Heart right ventricle (tissue), 16 donors: ENCODE data around the gene AUTS2. TPM values are rescaled to one million over a fixed set of nuclear protein-coding genes. Genes with fewer than 3 reads are reported as not detected.

Experiments
- ATAC-seq, 8 donors: fragments of 200-7000 bp; cut with Tn5 transposase; one replicate each; pipeline ENCODE4 v1.9.1; 2020; ENCODE audit warnings: mild to moderate bottlenecking in 8 of 8, moderate library complexity in 8 of 8, moderate number of reproducible peaks in 1 of 8
- DNase-seq, 2 donors: peaks; one replicate each; pipeline ENCODE4 v3.0.0-alpha.2; 2020
- H3K27ac ChIP-seq, 10 donors: fragments of 200-600 bp; sonication (generic) in 2 of 10; one replicate each; pipeline versions ENCODE4 v1.5.0 to v1.8.0; 2020 to 2022; ENCODE audit warnings: mild to moderate bottlenecking in 3 of 10
- H3K27me3 ChIP-seq, 7 donors: fragments of 200-600 bp; one replicate each; pipeline ENCODE4 v1.8.0; 2021 to 2022; ENCODE audit warnings: mild to moderate bottlenecking in 2 of 7
- H3K36me3 ChIP-seq, 9 donors: fragments of 200-600 bp; sonication (generic) in 1 of 9; one replicate each; pipeline versions ENCODE4 v1.5.0 to v1.8.0; 2020 to 2022; ENCODE audit warnings: mild to moderate bottlenecking in 2 of 9
- H3K4me1 ChIP-seq, 9 donors: fragments of 200-600 bp; sonication (generic) in 1 of 9; one replicate each; pipeline versions ENCODE4 v1.5.0 to v1.8.0; 2020 to 2022; ENCODE audit warnings: mild to moderate bottlenecking in 4 of 9
- H3K4me3 ChIP-seq, 10 donors: fragments of 200-600 bp; sonication (generic) in 2 of 10; one replicate each; pipeline versions ENCODE4 v1.5.0 to v1.8.0; 2020 to 2022; ENCODE audit warnings: mild to moderate bottlenecking in 7 of 10, moderate library complexity in 2 of 10
- H3K9me3 ChIP-seq, 11 donors: fragments of 200-600 bp in 10 of 11; sonication (generic) in 2 of 11; one replicate each; pipeline versions ENCODE4 v1.5.0 to v1.8.0; 2013 to 2022; ENCODE audit warnings: mild to moderate bottlenecking in 2 of 11, control low read depth in 1 of 11, moderate library complexity in 1 of 11
- CTCF ChIP-seq, 9 donors: fragments of 200-600 bp; sonication (generic) in 2 of 9; IDR thresholded peaks; one replicate each; pipeline versions ENCODE4 v1.5.0 to v1.8.0; 2021 to 2022; ENCODE audit warnings: antibody characterized with exemption in 9 of 9, mild to moderate bottlenecking in 5 of 9, moderate library complexity in 1 of 9
- WGBS, 2 donors: extraction: QIAGEN DNeasy Blood & Tissue Kit; methylation state at CpG; one replicate each; pipeline ENCODE4 v1.1.7; 2013; ENCODE audit warnings: inconsistent platforms in 1 of 2; 5-methylcytosine and 5-hydroxymethylcytosine counted together
- intact Hi-C, 10 donors: fragments of 100-400 bp; cut with DNase I; formaldehyde crosslinking; loops; one replicate each; pipeline versions ENCODE4 v1.11.1 to v1.14.2; 2022
- polyA plus RNA-seq, 2 donors: library from polyadenylated mRNA; stranded (reverse); fragments of 200-250 nt; gene quantifications; one replicate each; pipeline ENCODE4 v1.2.3, GENCODE V29; 2013
- total RNA-seq, 10 donors: library from RNA; stranded (reverse); fragmentation: NEBNext Ultra II Directional in 3 of 10; extraction: Animal tissue kit (Norgen Biotek cat#: 25700) in 3 of 10; gene quantifications; one replicate each; pipeline versions ENCODE4 v1.2.1 to v1.2.4, GENCODE V29; 2021 to 2023
- donor health status: Arrhythmogenic right ventricular cardiomyopathy.
- donor health status: ischemic (EF 13 %, LVEDD 7.1; RV severe dilation, severe dysfunction).
- donor health status: healthy with polysubstance abuse.
- donor health status: DM: no; HTN: yes; CAD: no.
- donor health status: DM: no; HTN: no; CAD: no.
- donor health status: ischemic (EF 25% LVEDD 6.9; RV normal size, moderate dysfunction).
- donor health status: ischemic (EF 25% LVEDD 5.7; RV mildly dilated, moderate dysfunction).
- donor health status: healthy.
- donor health status: DM: yes; HTN: yes; CAD: no.
- donor health status: Ischemic cardiomyopathy.
- donor health status: ischemic (EF 35%, LVEDD 5.7; RV mildly dilated, moderate dysfunction).
- donor health status: nonischemic (EF 11% LVEDD 7.7; RV severe dilation, severe dysfunction).
- donor health status: DM: yes; HTN: yes; CAD: no.
- donor health status: PGD.
- donor health status: ischemic (EF 29% LVEDD 5.4; RV normal size, mild dysfunction).
- donor health status: nonischemic (EF 23%, LVEDD 6.1; RV moderate dilation, normal function).

The AUTS2 gene
- total and polyA plus RNA-seq, 12 donors, result 1.6 to 11.2 (median 7.3) TPM

GRCh38 chr7:70588191-70588921, 990.1 kb downstream of the AUTS2 start:
- no peak for TF ChIP-seq CTCF (IDR thresholded peaks at IDR 0.05)
- no peaks in the 10 kb centered on the region for H3K9me3 ChIP-seq
- intact Hi-C loops, result no loop called here
- ATAC-seq, result no peak
- no peaks in the 10 kb centered on the region for H3K27me3 ChIP-seq
- no peak for DNase-seq
- 94 to 96% methylated on average over 10 of the region's 10 CpGs for WGBS, 2 donors
- no peaks in the 10 kb centered on the region for H3K36me3 ChIP-seq
- no peak overlapping the region for H3K4me3 ChIP-seq
- no peaks in the 10 kb centered on the region for H3K4me1 ChIP-seq
- H3K27ac ChIP-seq, result no peak overlapping the region

GRCh38 chr7:70589010-70589409, 990.7 kb downstream of the AUTS2 start:
- intact Hi-C loops, result no loop called here
- Histone ChIP-seq H3K27ac (no peak overlapping the region), H3K4me3 (no peak overlapping the region), H3K4me1 (no peaks in the 10 kb centered on the region), H3K36me3 (no peaks in the 10 kb centered on the region), H3K27me3 (no peaks in the 10 kb centered on the region), H3K9me3 (no peaks in the 10 kb centered on the region)
- DNase-seq (no peak), ATAC-seq (no peak)
- 91 to 92% methylated on average over 7 of the region's 7 CpGs for WGBS, 2 donors
- no peak for TF ChIP-seq CTCF (IDR thresholded peaks at IDR 0.05)

- Histone ChIP-seq H3K4me1 (no peaks in the 10 kb centered on the region), H3K27me3 (no peaks in the 10 kb centered on the region), H3K4me3 (no peak overlapping the region), H3K9me3 (no peaks in the 10 kb centered on the region), H3K36me3 (no peaks in the 10 kb centered on the region), H3K27ac (no peak overlapping the region)
- no peak for TF ChIP-seq CTCF (IDR thresholded peaks at IDR 0.05)
- intact Hi-C loops, result no loop called here
- DNase-seq, result no peak
- no peak for ATAC-seq
- WGBS, 2 donors, result 89 to 91% methylated on average over 3 of the region's 3 CpGs
Measured at GRCh38 chr7:70589590-70589989, 991.3 kb downstream of the AUTS2 start.

- WGBS, 2 donors, result 93 to 94% methylated on average over 11 of the region's 11 CpGs
- Histone ChIP-seq H3K27me3 (peaks cover 0 to 5% (median 0%) of the 10 kb centered on the region in 7 donors), H3K4me1 (peaks cover 0 to under 1% (median 0%) of the 10 kb centered on the region in 9 donors), H3K27ac (no peak overlapping the region), H3K36me3 (no peaks in the 10 kb centered on the region), H3K4me3 (no peak overlapping the region), H3K9me3 (no peaks in the 10 kb centered on the region)
- ATAC-seq (no peak), DNase-seq (no peak)
- intact Hi-C loops, result no loop called here
- TF ChIP-seq CTCF (IDR thresholded peaks at IDR 0.05), result no peak
Measured at GRCh38 chr7:70590126-70590854, 992.0 kb downstream of the AUTS2 start.
